ENCODE measurements around the gene HSPA12A. TPM values are rescaled to one million over a fixed set of nuclear protein-coding genes. Genes with fewer than 3 reads are reported as not detected.

Gene HSPA12A
- total and polyA plus RNA-seq, 2 of the 13 experiments (the other 11 are each of a cell fraction or from before 2014, with no cell fraction given) = 6.4 to 13.6 TPM

- TF ChIP-seq CSRNP2 (CRISPR knock-in tag; conservative IDR thresholded peaks at IDR 0.05; ENCODE audit: low read depth) (no peak), ZNF225 (CRISPR knock-in tag; IDR thresholded peaks at IDR 0.05) (no peak), ZNF776 (CRISPR knock-in tag; IDR thresholded peaks at IDR 0.05) (no peak), HOXA7 (CRISPR knock-in tag; IDR thresholded peaks at IDR 0.05) (no peak), MEIS1 (CRISPR knock-in tag; IDR thresholded peaks at IDR 0.05; ENCODE audit: borderline replicate concordance) (no peak), ZNF577 (CRISPR knock-in tag; IDR thresholded peaks at IDR 0.05; ENCODE audit: borderline replicate concordance, low read depth) (no peak), ZNF772 (CRISPR knock-in tag; IDR thresholded peaks at IDR 0.05) (peak; percentile 63; the same call in 1 of the 2 replicates), MXD4 (CRISPR knock-in tag; IDR thresholded peaks at IDR 0.05) (no peak), KMT2B (CRISPR knock-in tag; IDR thresholded peaks at IDR 0.05) (no peak), NCOA1 (CRISPR knock-in tag; IDR thresholded peaks at IDR 0.05) (no peak), SAFB2 (CRISPR knock-in tag; IDR thresholded peaks at IDR 0.05; ENCODE audit: borderline replicate concordance, low read depth) (no peak), ZNF501 (CRISPR knock-in tag; IDR thresholded peaks at IDR 0.05) (no peak), NCOA2 (CRISPR knock-in tag; IDR thresholded peaks at IDR 0.05) (peak; percentile 75), E2F5 (CRISPR knock-in tag; conservative IDR thresholded peaks at IDR 0.05) (no peak), CBFB (CRISPR knock-in tag; IDR thresholded peaks at IDR 0.05) (no peak), ZNF790 (CRISPR knock-in tag; IDR thresholded peaks at IDR 0.05; ENCODE audit: borderline replicate concordance) (no peak), NR2C2 (CRISPR knock-in tag; IDR thresholded peaks at IDR 0.05; ENCODE audit: borderline replicate concordance) (peak; percentile 69), TBX2 (CRISPR knock-in tag; IDR thresholded peaks at IDR 0.05; ENCODE audit: borderline replicate concordance) (peak; percentile 63; the same call in 1 of the 2 replicates), KDM2A (CRISPR knock-in tag; IDR thresholded peaks at IDR 0.05; ENCODE audit: borderline replicate concordance, low read depth) (peak; percentile 35; the same call in 1 of the 2 replicates), ZSCAN25 (CRISPR knock-in tag; IDR thresholded peaks at IDR 0.05) (peak; percentile 60; the same call in 1 of the 2 replicates), ZNF335 (CRISPR knock-in tag; IDR thresholded peaks at IDR 0.05) (no peak)
- TF ChIP-seq, protein P1, sequence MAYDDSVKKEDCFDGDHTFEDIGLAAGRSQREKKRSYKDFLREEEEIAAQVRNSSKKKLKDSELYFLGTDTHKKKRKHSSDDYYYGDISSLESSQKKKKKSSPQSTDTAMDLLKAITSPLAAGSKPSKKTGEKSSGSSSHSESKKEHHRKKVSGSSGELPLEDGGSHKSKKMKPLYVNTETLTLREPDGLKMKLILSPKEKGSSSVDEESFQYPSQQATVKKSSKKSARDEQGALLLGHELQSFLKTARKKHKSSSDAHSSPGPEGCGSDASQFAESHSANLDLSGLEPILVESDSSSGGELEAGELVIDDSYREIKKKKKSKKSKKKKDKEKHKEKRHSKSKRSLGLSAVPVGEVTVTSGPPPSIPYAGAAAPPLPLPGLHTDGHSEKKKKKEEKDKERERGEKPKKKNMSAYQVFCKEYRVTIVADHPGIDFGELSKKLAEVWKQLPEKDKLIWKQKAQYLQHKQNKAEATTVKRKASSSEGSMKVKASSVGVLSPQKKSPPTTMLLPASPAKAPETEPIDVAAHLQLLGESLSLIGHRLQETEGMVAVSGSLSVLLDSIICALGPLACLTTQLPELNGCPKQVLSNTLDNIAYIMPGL (CRISPR knock-in tag; IDR thresholded peaks at IDR 0.05; ENCODE audit: borderline replicate concordance in 1 of 2, low read depth in 1 of 2) = no peak
- TF ChIP-seq, protein P2, sequence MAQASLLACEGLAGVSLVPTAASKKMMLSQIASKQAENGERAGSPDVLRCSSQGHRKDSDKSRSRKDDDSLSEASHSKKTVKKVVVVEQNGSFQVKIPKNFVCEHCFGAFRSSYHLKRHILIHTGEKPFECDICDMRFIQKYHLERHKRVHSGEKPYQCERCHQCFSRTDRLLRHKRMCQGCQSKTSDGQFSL (CRISPR knock-in tag; IDR thresholded peaks at IDR 0.05) = no peak
- TF ChIP-seq, protein P3, sequence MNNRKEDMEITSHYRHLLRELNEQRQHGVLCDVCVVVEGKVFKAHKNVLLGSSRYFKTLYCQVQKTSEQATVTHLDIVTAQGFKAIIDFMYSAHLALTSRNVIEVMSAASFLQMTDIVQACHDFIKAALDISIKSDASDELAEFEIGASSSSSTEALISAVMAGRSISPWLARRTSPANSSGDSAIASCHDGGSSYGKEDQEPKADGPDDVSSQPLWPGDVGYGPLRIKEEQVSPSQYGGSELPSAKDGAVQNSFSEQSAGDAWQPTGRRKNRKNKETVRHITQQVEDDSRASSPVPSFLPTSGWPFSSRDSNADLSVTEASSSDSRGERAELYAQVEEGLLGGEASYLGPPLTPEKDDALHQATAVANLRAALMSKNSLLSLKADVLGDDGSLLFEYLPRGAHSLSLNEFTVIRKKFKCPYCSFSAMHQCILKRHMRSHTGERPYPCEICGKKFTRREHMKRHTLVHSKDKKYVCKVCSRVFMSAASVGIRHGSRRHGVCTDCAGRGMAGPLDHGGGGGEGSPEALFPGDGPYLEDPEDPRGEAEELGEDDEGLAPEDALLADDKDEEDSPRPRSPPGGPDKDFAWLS (CRISPR knock-in tag; IDR thresholded peaks at IDR 0.05; ENCODE audit: borderline replicate concordance) = no peak; the same call in 1 of the 2 replicates
These were observed 48.0 kb downstream of the HSPA12A start (continued) for GRCh38 chr10:116694243-116694926.
